ENCODE data around the gene CAPN9. TPM values are rescaled to one million over a fixed set of nuclear protein-coding genes. Genes with fewer than 3 reads are reported as not detected.

The CAPN9 gene
- total RNA-seq, 4 donors from 2014 or later, result 0.38 TPM; not detected in 3

- peaks cover 0 to 5% (median 0%) of the 10 kb centered on the region in 3 donors for H3K9me3 ChIP-seq
- intact Hi-C loops (cut with DNase I), result no loop called here
- no peak overlapping the region for H3K4me3 ChIP-seq
- 23 to 25% methylated on average over 10 to 11 of the region's 14 CpGs for WGBS, 2 donors
- H3K27ac ChIP-seq, result peak overlapping the region in 3 of 4 donors; percentile 32 to 64 (median 60)
- no peaks in the 10 kb centered on the region for H3K27me3 ChIP-seq
- no peak for DNase-seq
- no peak for TF ChIP-seq POLR2A (IDR thresholded peaks at IDR 0.05)
- TF ChIP-seq, protein P1, sequence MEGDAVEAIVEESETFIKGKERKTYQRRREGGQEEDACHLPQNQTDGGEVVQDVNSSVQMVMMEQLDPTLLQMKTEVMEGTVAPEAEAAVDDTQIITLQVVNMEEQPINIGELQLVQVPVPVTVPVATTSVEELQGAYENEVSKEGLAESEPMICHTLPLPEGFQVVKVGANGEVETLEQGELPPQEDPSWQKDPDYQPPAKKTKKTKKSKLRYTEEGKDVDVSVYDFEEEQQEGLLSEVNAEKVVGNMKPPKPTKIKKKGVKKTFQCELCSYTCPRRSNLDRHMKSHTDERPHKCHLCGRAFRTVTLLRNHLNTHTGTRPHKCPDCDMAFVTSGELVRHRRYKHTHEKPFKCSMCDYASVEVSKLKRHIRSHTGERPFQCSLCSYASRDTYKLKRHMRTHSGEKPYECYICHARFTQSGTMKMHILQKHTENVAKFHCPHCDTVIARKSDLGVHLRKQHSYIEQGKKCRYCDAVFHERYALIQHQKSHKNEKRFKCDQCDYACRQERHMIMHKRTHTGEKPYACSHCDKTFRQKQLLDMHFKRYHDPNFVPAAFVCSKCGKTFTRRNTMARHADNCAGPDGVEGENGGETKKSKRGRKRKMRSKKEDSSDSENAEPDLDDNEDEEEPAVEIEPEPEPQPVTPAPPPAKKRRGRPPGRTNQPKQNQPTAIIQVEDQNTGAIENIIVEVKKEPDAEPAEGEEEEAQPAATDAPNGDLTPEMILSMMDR (IDR thresholded peaks at IDR 0.05), result no peak
- H3K4me1 ChIP-seq, result peaks cover 6 to 32% (median 24%) of the 10 kb centered on the region in 3 donors
- H3K36me3 ChIP-seq, result peaks cover 0 to 34% (median 0%) of the 10 kb centered on the region in 3 donors
These were observed 102.5 kb downstream of the CAPN9 start for GRCh38 chr1:230849451-230850224.

DNA sequence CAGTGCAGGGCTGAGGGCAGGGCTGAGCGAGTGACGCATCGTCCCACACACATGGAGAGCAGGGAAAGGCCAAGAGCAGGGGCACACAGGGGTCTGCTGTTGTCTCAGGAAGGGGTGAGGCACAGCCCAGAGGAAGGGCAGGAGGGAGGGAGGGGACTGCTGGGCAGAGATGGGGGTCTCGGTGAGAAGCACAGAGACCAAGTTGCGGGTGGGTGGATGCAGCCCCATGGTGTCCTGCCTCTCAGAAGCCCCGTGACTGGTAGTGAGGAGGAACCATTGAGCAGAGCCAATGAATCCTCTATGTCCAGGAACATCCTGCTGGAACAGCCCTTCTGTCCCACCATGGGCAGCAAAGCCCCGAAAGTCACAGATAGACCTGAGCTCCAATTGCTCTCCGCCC is 103.4 kb downstream of the CAPN9 start:
- H3K27me3 ChIP-seq, result no peaks in the 10 kb centered on the region
- TF ChIP-seq, protein P1 (IDR thresholded peaks at IDR 0.05), result no peak
- TF ChIP-seq POLR2A (IDR thresholded peaks at IDR 0.05), result no peak
- H3K36me3 ChIP-seq, result peaks cover 0 to 42% (median 0%) of the 10 kb centered on the region in 3 donors
- DNase-seq, result no peak
- H3K4me1 ChIP-seq, result peaks cover 6 to 34% (median 24%) of the 10 kb centered on the region in 3 donors
- H3K27ac ChIP-seq, result peak overlapping the region in 3 of 4 donors; percentile 17 to 64 (median 60)
- intact Hi-C loops (cut with DNase I), result no loop called here
- no peak overlapping the region for H3K4me3 ChIP-seq
- 85 to 97% methylated on average over 6 to 7 of the region's 8 CpGs for WGBS, 2 donors
- H3K9me3 ChIP-seq, result peaks cover 0 to 5% (median 0%) of the 10 kb centered on the region in 3 donors

GRCh38 chr1:230851291-230851691 is 104.1 kb downstream of the CAPN9 start:
- WGBS, 2 donors, result 55 to 71% methylated on average over 2 to 3 of the region's 5 CpGs
- TF ChIP-seq POLR2A (IDR thresholded peaks at IDR 0.05), result no peak
- TF ChIP-seq, protein P1 (IDR thresholded peaks at IDR 0.05), result no peak
- Histone ChIP-seq H3K4me1 (peaks cover 6 to 41% (median 24%) of the 10 kb centered on the region in 3 donors), H3K36me3 (peaks cover 0 to 42% (median 0%) of the 10 kb centered on the region in 3 donors), H3K27me3 (no peaks in the 10 kb centered on the region), H3K9me3 (peaks cover 0 to 5% (median 0%) of the 10 kb centered on the region in 3 donors), H3K4me3 (no peak overlapping the region), H3K27ac (peak overlapping the region in 1 of 4 donors; percentile 60)
- no peak for DNase-seq
- intact Hi-C loops (cut with DNase I), result no loop called here

Small RNA genes lying within 50 kb of the gene (small RNA-seq; reads per million reads assigned to genes)
- gene RNA5SP79, result 0.14 to 0.95 (median 0.67) reads per million in 4 donors

Other genes with a start within 250 kb of the CAPN9 start
- 10 to 100 TPM; 12.7 to 27.7 (median 18.5) TPM for gene COG2, start 104.9 kb upstream of the CAPN9 start, total RNA-seq
- under 1 TPM in 3 of 4 donors, not detected in 1; 0.21 to 0.95 (median 0.40) TPM for gene AGT, start 33.3 kb upstream of the CAPN9 start, total RNA-seq
- 10 to 100 TPM; 18.5 to 28.8 (median 21.6) TPM for gene C1orf198, start 121.1 kb downstream of the CAPN9 start, total RNA-seq
- gene TTC13, start 231.5 kb downstream of the CAPN9 start, total RNA-seq, result 10 to 100 TPM in 2 of 4 donors, 1 to 10 TPM in 2; 7.7 to 18.0 (median 11.3) TPM
- 10 to 100 TPM; 12.5 to 24.7 (median 23.0) TPM for gene ARV1, start 231.7 kb downstream of the CAPN9 start, total RNA-seq